ENCODE data around the gene UBL4B.

DNA sequence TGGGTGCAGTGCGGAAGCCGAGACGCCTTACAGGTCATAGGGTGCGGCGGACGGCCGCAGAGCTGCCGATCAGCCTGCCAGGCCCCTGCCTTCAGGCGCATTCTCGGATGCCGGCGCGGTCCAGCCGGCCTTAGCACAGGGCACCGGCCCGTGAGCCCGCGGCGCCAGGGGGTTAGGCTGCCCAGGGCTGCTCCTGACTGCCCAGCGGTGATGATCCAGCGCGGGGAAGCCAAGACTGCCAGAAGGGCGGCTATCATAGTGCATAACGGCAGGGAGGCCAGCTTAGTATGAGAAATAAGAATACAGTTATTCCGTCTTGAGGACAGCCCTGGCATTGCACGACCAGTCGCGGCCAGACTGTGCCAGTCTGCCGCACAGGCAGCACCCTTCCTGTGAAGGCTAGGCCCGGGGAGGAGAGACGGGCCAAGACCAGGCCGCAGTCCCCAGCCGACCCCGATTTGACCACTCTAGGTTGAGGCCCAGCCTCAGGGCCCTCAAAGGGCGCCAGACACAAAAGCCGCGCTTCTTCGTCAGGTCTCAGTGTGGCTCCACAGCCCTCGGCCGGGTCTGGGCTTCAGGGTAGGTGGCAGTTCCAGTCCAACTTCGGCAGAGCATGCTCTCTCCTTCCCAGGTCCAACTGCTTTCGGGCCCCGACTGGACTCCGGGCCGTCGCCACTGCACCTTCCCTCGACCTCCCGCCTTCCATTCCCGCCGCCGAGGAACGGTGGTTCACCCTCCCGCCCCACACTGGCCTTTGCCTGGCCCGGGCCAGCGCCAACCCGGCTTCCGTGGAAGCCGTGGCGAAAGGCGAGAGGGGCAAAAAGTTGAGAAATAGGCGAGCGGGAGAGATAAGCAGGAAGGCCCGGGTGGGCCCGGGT, 42.6 kb upstream of the UBL4B start:
- TF ChIP-seq SP1 (IDR thresholded peaks at IDR 0.05), result no peak
- TF ChIP-seq FOXA1 (IDR thresholded peaks at IDR 0.05), result no peak
